Stimulated activated memory B cell treated with anti-CD40 and anti-IgM and Interleukin-4, amounts not matched to agents 10 μg/mL and 1 μg/mL and 100 μg/mL, for 72 hours (primary cell): ENCODE results near the gene PLD2.
"Not testable (repeated sequence)": the region's sequence is repeated elsewhere in the genome, so short reads cannot be mapped to it uniquely, and the experiment has no call there.

ENCODE experiments used
- ATAC-seq: fragments of 150-1000 bp; cut with Tn5 transposase; 2 replicates; pipeline ENCODE4 v1.10.0; 2021
- H3K27ac Mint-ChIP-seq: one replicate; pipeline ENCODE4 v1.8.0; 2022; ENCODE audit warnings: mild to moderate bottlenecking, mixed read lengths
- H3K27me3 Mint-ChIP-seq: one replicate; pipeline ENCODE4 v1.8.0; 2022; ENCODE audit warnings: mixed read lengths
- H3K36me3 Mint-ChIP-seq: one replicate; pipeline ENCODE4 v1.8.0; 2022; ENCODE audit warnings: mixed read lengths
- H3K4me1 Mint-ChIP-seq: one replicate; pipeline ENCODE4 v1.8.0; 2022; ENCODE audit warnings: mixed read lengths
- H3K4me3 Mint-ChIP-seq: one replicate; pipeline ENCODE4 v1.8.0; 2022; ENCODE audit warnings: mild to moderate bottlenecking, moderate library complexity, mixed read lengths
- H3K9me3 Mint-ChIP-seq: one replicate; pipeline ENCODE4 v1.8.0; 2022; ENCODE audit warnings: mixed read lengths

PLD2 gene

DNA sequence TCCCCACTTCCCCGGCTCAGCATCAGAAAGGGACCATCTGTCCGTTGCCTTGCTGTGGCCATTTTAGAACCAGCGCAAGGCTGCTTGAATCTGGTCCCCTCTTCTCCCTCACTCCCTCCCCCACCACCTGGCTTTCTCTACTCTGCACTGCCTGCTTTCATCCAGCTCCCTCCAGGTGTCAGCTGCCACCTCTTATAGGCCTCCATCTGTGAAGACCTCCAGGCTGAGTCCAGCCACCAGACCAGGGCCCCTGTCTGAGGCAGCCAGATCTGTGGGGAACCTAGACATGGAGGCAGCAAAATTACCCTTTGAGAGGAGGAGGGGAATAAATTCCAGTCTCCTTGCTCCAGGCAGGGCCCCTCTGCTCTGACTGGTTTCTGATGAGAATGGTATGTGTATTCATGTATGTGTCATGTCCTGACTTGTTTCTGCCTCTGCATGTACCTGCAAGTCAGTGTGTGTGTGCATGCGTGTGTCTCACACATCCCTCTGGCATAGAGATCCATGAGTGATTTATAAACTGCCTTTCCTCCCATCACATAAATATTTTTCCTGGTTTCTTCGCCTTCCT lies 47.2 kb downstream of the PLD2 start:
- Mint-ChIP-seq H3K27me3 (no peaks in the 10 kb centered on the region), H3K27ac (no peak overlapping the region), H3K36me3 (peaks cover 35% of the 10 kb centered on the region), H3K4me1 (peaks cover 53% of the 10 kb centered on the region), H3K9me3 (peaks cover 5% of the 10 kb centered on the region), H3K4me3 (no peak overlapping the region)
- ATAC-seq, result no peak

- no peak for ATAC-seq
- H3K4me1 Mint-ChIP-seq, result peaks cover 34% of the 10 kb centered on the region
- peaks cover 37% of the 10 kb centered on the region for H3K36me3 Mint-ChIP-seq
- H3K27ac Mint-ChIP-seq, result no peak overlapping the region
- no peaks in the 10 kb centered on the region for H3K27me3 Mint-ChIP-seq
- H3K9me3 Mint-ChIP-seq, result peaks cover 5% of the 10 kb centered on the region
- H3K4me3 Mint-ChIP-seq, result no peak overlapping the region
Measured at GRCh38 chr17:4856271-4856936, 49.5 kb downstream of the PLD2 start.

DNA sequence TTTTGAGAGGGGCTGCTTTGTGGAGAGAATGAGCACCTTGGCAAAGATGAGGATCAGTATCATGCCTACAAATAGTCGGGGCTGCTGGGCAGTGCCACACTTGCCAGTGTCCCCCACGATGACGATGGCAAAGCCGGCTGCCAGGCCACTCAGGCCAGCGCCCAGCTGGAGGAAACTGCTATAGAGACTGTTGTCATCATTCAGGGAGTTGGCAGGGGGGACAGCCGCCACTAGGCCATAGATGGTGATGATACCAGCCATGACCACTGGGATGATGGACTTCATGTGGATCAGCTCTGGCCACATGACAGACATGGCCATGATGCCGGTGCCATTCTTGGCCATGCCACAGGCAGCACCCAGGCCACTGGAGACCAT lies 50.0 kb downstream of the PLD2 start:
- no peak overlapping the region for H3K4me3 Mint-ChIP-seq
- H3K27me3 Mint-ChIP-seq, result no peaks in the 10 kb centered on the region
- H3K36me3 Mint-ChIP-seq, result peaks cover 36% of the 10 kb centered on the region
- H3K9me3 Mint-ChIP-seq, result peaks cover 5% of the 10 kb centered on the region
- H3K4me1 Mint-ChIP-seq, result peaks cover 30% of the 10 kb centered on the region
- no peak overlapping the region for H3K27ac Mint-ChIP-seq
- no peak for ATAC-seq

- Mint-ChIP-seq H3K36me3 (peaks cover 32% of the 10 kb centered on the region), H3K4me1 (peaks cover 26% of the 10 kb centered on the region)
- not testable (repeated sequence) for H3K4me3 Mint-ChIP-seq, ATAC-seq, H3K27me3 Mint-ChIP-seq, H3K9me3 Mint-ChIP-seq, H3K27ac Mint-ChIP-seq
Measured at GRCh38 chr17:4857347-4857746, 50.4 kb downstream of the PLD2 start.

- Mint-ChIP-seq H3K27ac (no peak overlapping the region), H3K36me3 (peaks cover 30% of the 10 kb centered on the region), H3K27me3 (no peaks in the 10 kb centered on the region), H3K4me3 (no peak overlapping the region), H3K9me3 (no peaks in the 10 kb centered on the region), H3K4me1 (peaks cover 24% of the 10 kb centered on the region)
- no peak for ATAC-seq
Measured at GRCh38 chr17:4858068-4858881, 51.3 kb downstream of the PLD2 start.

DNA sequence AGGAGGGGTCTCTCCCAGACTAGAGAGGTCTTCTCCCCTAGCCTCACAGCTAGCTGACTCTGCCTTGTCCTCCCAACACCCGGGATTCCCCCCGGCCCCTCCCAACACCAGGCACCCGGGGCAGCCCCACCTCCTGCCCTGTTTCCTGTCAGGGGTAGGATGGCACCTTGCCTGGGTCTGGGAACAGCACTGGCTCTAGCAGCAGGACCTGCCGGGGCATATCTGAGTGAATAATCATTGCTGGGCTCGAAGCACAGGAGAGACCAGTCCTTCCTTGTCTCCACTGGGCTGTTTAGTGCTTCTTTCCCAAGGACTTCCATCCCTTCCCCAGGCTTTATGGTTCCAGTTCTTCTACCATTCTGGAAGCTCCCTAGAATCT lies 51.9 kb downstream of the PLD2 start:
- H3K4me3 Mint-ChIP-seq, result no peak overlapping the region
- H3K27ac Mint-ChIP-seq, result no peak overlapping the region
- no peaks in the 10 kb centered on the region for H3K27me3 Mint-ChIP-seq
- no peaks in the 10 kb centered on the region for H3K9me3 Mint-ChIP-seq
- no peak for ATAC-seq
- H3K36me3 Mint-ChIP-seq, result peaks cover 29% of the 10 kb centered on the region
- H3K4me1 Mint-ChIP-seq, result peaks cover 24% of the 10 kb centered on the region

DNA sequence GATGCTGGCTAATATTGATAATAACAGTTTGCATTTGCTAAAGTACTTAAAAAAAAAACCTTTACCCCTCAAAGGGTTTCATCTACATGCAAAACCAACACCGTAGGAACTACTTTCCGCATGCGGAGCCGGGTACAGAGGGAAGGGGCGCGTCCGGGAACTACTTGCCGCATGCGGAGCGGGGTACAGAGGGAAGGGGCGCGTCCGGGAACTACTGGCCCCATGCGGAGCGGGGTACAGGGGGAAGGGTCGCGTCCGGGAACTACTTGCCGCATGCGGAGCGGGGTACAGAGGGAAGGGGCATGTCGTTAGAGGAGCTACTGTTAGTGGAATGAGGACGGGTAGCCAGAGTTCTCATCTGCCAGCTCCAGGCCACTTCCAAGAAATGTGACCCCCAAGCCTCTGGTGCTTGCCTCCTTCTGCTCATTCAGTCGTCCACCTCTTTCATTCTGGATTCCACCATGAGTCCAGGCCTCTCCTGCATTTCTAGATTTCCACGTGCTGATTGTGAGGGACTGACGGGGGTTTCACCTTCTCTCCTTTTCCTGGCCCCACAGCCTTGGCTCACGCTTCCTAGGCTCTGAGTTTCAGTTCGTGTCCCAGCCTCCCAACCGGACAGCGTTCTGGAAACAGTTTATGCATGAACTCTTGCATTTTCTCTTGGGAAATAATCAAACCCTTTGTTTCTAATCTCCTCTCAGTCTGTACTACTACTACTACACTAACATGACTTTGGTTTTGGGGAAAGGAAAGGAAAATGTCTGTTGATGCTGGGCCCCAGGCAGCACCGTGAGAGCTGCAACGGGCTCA lies 53.1 kb downstream of the PLD2 start:
- Mint-ChIP-seq H3K9me3 (no peaks in the 10 kb centered on the region), H3K27me3 (no peaks in the 10 kb centered on the region), H3K36me3 (peaks cover 19% of the 10 kb centered on the region), H3K4me1 (peaks cover 16% of the 10 kb centered on the region), H3K4me3 (no peak overlapping the region), H3K27ac (no peak overlapping the region)
- ATAC-seq, result no peak

DNA sequence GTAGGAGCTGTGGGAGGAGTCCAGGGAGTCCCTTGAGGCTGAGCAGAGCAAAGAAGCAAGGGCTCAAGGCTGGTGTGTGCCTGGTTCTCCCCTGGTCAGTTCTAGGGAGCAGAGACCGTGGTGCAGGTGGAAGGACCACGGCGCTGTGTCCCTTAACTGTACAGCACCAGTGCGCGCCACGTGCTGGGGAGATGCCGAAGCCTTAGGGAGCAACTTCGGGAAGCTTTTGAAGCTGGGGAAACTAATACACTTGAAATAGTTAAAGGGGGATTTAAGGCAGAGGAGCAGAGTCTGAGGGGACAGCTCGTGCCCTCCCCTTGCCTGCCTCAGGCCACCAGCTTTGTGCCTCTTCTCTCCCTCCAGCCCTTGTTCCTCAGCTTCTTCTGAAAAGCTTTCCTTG lies 53.7 kb downstream of the PLD2 start:
- H3K9me3 Mint-ChIP-seq, result no peaks in the 10 kb centered on the region
- no peaks in the 10 kb centered on the region for H3K27me3 Mint-ChIP-seq
- H3K4me3 Mint-ChIP-seq, result no peak overlapping the region
- H3K4me1 Mint-ChIP-seq, result peaks cover 16% of the 10 kb centered on the region
- peaks cover 19% of the 10 kb centered on the region for H3K36me3 Mint-ChIP-seq
- no peak for ATAC-seq
- no peak overlapping the region for H3K27ac Mint-ChIP-seq

GRCh38 chr17:4861052-4861451 lies 54.1 kb downstream of the PLD2 start:
- Mint-ChIP-seq H3K9me3 (no peaks in the 10 kb centered on the region), H3K27me3 (no peaks in the 10 kb centered on the region), H3K27ac (no peak overlapping the region), H3K4me3 (no peak overlapping the region), H3K4me1 (peaks cover 16% of the 10 kb centered on the region), H3K36me3 (peaks cover 18% of the 10 kb centered on the region)
- ATAC-seq, result no peak

DNA sequence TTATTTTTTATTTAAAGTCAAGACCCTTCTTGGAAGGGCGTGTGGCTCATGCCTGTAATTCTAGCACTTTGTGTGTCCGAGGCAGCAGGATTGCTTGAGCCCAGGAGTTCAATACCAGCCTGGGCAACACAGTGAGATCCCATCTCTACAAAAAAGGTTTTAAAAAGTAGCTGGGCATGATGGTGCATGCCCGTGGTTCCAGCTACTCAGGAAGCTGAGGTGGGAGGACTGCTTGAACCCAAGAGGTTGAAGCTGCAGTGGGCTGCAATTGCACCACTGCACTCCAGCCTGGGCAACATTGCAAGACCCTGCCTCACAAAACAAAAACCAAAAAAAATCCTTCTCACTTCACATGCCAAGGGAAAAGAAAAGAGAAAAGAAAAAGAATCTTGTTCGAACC lies 55.8 kb downstream of the PLD2 start:
- H3K27me3 Mint-ChIP-seq, result no peaks in the 10 kb centered on the region

DNA sequence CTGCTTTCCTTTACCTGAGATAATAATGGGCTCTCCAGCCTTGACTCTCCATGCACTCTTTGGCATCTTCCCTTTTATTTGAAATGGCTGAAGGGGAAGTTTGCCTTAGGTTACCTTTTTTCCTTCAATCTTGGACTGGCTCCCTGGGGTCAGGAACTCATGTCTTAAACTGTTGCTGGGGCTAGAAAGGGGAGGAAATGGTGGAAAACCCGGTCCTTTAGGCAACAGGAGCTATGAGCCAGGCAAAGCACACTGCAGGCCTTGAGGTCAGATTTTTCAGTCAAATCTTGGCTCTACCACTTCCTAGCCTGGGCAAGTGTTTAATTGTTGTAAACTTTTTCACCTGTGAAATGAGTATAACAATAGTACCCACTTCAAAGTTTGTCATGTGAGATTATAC lies 56.4 kb downstream of the PLD2 start:
- no peak overlapping the region for H3K4me3 Mint-ChIP-seq
- no peak overlapping the region for H3K27ac Mint-ChIP-seq
- H3K27me3 Mint-ChIP-seq, result no peaks in the 10 kb centered on the region
- no peaks in the 10 kb centered on the region for H3K4me1 Mint-ChIP-seq
- H3K9me3 Mint-ChIP-seq, result no peaks in the 10 kb centered on the region
- no peak for ATAC-seq
- H3K36me3 Mint-ChIP-seq, result peaks cover 7% of the 10 kb centered on the region

More for the DNA sequence above, 55.8 kb downstream of the PLD2 start:
- Mint-ChIP-seq H3K4me1 (peaks cover 4% of the 10 kb centered on the region), H3K36me3 (peaks cover 7% of the 10 kb centered on the region), H3K4me3 (no peak overlapping the region), H3K27ac (no peak overlapping the region), H3K9me3 (no peaks in the 10 kb centered on the region)
- no peak for ATAC-seq

DNA sequence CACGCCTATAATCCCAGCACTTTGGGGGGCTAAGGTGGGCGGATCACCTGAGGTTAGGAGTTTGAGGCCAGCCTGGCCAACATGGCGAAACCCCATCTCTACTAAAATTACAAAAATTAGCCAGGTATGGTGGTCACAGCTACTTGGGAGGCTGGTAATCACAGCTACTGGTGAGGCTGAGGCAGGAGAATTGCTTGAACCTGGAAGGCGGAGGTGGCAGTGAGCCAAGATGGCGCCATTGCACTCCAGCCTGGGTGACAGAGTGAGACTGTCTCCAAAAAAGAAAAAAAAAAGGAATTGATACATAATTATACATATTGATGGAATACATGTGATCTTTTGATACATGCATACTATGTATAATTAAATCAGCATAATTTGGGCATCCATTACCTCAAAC lies 60.6 kb downstream of the PLD2 start:
- not testable (repeated sequence) for H3K36me3 Mint-ChIP-seq, ATAC-seq, H3K27me3 Mint-ChIP-seq, H3K9me3 Mint-ChIP-seq, H3K4me3 Mint-ChIP-seq, H3K4me1 Mint-ChIP-seq, H3K27ac Mint-ChIP-seq

DNA sequence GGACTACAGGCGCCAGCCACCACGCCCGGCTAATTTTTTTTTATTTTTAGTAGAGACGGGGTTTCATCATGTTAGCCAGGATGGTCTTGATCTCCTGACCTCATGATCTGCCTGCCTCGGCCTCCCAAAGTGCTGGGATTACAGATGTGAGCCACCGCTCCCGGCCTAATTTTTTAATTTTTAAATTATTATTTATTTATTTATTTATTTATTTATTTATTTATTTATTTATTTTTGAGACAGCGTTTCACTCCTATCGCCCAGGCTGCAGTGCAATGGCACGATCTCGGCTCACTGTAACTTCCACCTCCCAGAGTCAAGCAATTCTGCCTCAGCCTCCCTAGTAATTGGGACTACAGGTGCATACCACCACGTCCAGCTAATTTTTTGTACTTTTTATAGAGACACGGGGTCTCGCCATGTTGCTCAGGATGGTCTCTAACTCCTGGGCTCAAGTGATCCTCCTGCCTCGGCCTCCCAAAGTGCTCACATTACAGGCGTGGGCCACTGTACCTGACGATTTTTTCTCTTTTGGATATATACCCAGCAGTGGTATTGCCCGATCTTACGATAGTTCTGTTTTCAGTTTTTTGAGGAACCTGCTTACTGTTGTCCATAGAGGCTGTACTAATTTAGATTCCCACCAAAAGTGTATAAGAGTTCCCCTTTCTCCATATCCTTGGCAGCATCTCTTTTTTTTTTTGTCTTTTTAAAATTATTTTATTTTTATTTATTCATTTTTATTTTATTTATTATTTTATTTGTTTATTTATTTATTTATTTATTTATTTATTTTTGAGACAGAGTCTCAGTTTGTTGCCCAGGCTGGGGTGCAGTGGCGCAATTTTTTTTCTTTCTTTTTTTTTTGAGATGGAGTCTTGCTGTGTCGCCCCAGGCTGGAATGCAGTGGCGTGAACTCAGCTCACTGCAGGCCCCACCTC lies 62.4 kb downstream of the PLD2 start:
- not testable (repeated sequence) for ATAC-seq, H3K27me3 Mint-ChIP-seq, H3K27ac Mint-ChIP-seq, H3K9me3 Mint-ChIP-seq, H3K4me3 Mint-ChIP-seq, H3K4me1 Mint-ChIP-seq, H3K36me3 Mint-ChIP-seq

DNA sequence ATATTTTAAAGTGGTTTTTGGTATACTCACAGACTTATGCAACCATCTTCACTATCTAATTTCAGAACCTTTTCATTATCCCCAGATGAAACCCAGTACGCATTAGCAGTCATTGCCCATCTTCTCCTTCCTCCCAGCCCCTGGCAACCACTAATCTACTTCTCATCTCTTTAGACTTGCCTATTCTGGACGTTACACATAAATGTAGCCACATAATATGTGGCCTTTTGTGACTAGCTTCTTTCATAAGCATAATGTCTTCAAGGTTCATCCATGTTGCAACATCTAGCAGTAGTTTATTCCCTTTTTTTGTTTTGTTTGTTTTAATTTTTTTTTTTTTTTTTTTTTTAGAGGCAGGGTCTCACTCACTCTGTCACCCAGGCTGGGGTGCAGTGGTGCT lies 63.9 kb downstream of the PLD2 start:
- ATAC-seq, result no peak
- Mint-ChIP-seq H3K27ac (no peak overlapping the region), H3K4me3 (no peak overlapping the region), H3K36me3 (peaks cover 12% of the 10 kb centered on the region), H3K27me3 (no peaks in the 10 kb centered on the region), H3K9me3 (no peaks in the 10 kb centered on the region), H3K4me1 (no peaks in the 10 kb centered on the region)
